ENCODE data around the gene NRXN3. TPM values are rescaled to one million over a fixed set of nuclear protein-coding genes. Genes with fewer than 3 reads are reported as not detected.
"Not testable (repeated sequence)": the region's sequence is repeated elsewhere in the genome, so short reads cannot be mapped to it uniquely, and the experiment has no call there.

Gene NRXN3
- total RNA-seq, 1 donor from 2014 or later: 18.0 TPM

DNA sequence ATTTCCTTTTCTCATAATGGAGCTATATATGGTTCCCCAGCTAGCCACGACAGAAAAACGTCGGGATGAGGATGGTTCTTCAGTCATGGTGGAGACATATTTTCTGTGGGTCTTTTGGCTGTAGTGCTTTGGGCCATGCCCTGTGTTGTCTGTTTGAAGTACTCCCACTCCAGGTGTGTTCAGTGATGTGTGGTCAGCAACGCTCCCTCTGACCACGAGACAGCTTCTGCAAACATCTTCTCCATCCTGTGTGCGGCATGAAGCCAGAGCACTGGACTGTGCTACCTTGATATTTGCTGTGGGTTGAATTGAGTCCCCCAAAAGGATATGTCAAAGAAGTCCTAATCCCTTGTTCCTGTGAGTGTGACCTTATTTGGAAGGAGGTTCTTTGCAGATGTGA lies 931.2 kb downstream of the NRXN3 start:
- Histone ChIP-seq H3K9ac (ENCODE audit: low read length) (no peak overlapping the region), H3K79me2 (ENCODE audit: insufficient read depth, low read length) (no peaks in the 10 kb centered on the region), H3K9me3 (ENCODE audit: insufficient read depth, low read depth, low read length) (no peaks in the 10 kb centered on the region), H3K36me3 (ENCODE audit: insufficient read depth, low read length) (no peaks in the 10 kb centered on the region), H4K20me1 (ENCODE audit: insufficient read depth, low read length) (no peaks in the 10 kb centered on the region), H3K27me3 (ENCODE audit: insufficient read depth, low read length) (no peaks in the 10 kb centered on the region), H3K4me2 (ENCODE audit: low read length) (no peak overlapping the region), H3K27ac (ENCODE audit: low read depth, low read length) (no peak overlapping the region), H3K4me1 (ENCODE audit: insufficient read depth, low read length) (no peaks in the 10 kb centered on the region), H3K4me3 (ENCODE audit: insufficient read depth, low read depth, low read length) (no peak overlapping the region), H2AFZ (ENCODE audit: low read depth, low read length) (no peak overlapping the region)
- Mint-ChIP-seq H3K27me3 (ENCODE audit: low read depth, unreplicated experiment) (no peaks in the 10 kb centered on the region), H3K36me3 (ENCODE audit: low read depth, unreplicated experiment) (no peaks in the 10 kb centered on the region), H3K4me3 (ENCODE audit: unreplicated experiment) (no peak overlapping the region), H3K27ac (ENCODE audit: unreplicated experiment) (no peak overlapping the region), H3K4me1 (ENCODE audit: low read depth, unreplicated experiment) (peaks cover 10% of the 10 kb centered on the region), H3K9me3 (ENCODE audit: unreplicated experiment) (no peaks in the 10 kb centered on the region)
- no peak for TF ChIP-seq EZH2 (IDR thresholded peaks at IDR 0.05; ENCODE audit: insufficient read depth, low read length)
- TF ChIP-seq, protein P1, sequence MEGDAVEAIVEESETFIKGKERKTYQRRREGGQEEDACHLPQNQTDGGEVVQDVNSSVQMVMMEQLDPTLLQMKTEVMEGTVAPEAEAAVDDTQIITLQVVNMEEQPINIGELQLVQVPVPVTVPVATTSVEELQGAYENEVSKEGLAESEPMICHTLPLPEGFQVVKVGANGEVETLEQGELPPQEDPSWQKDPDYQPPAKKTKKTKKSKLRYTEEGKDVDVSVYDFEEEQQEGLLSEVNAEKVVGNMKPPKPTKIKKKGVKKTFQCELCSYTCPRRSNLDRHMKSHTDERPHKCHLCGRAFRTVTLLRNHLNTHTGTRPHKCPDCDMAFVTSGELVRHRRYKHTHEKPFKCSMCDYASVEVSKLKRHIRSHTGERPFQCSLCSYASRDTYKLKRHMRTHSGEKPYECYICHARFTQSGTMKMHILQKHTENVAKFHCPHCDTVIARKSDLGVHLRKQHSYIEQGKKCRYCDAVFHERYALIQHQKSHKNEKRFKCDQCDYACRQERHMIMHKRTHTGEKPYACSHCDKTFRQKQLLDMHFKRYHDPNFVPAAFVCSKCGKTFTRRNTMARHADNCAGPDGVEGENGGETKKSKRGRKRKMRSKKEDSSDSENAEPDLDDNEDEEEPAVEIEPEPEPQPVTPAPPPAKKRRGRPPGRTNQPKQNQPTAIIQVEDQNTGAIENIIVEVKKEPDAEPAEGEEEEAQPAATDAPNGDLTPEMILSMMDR (IDR thresholded peaks at IDR 0.05; ENCODE audit: insufficient read depth, low read depth, low read length): no peak
- FAIRE-seq (no peak), DNase-seq (ENCODE audit: low read depth) (no peak)

DNA sequence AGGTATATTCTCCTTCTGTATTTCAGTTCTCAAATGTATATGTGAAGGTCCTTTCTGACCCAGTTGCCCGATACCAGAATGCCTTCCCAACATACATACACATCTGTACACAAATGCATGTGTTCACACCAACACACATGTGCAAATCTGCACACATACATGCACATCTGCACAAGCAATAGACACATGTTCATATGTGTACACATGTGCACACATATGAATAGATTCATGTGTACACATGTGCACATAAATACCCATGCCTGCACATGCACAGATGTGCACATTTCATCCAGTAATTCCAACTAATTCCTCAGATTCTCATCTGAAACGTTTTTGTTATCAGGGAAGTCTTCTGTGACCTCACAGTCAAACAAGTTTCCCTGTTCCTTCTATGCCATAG lies 933.6 kb downstream of the NRXN3 start:
- H3K9me3 ChIP-seq (ENCODE audit: insufficient read depth, low read depth, low read length): no peaks in the 10 kb centered on the region
- no peaks in the 10 kb centered on the region for H3K27me3 ChIP-seq (ENCODE audit: insufficient read depth, low read length)
- peaks cover 5% of the 10 kb centered on the region for H3K4me1 Mint-ChIP-seq (ENCODE audit: low read depth, unreplicated experiment)
- H3K27ac ChIP-seq (ENCODE audit: low read depth, low read length): no peak overlapping the region
- no peaks in the 10 kb centered on the region for H3K36me3 ChIP-seq (ENCODE audit: insufficient read depth, low read length)
- H4K20me1 ChIP-seq (ENCODE audit: insufficient read depth, low read length): no peaks in the 10 kb centered on the region
- H3K4me3 Mint-ChIP-seq (ENCODE audit: unreplicated experiment): no peak overlapping the region
- no peak overlapping the region for H3K4me3 ChIP-seq (ENCODE audit: insufficient read depth, low read depth, low read length)
- H3K27ac Mint-ChIP-seq (ENCODE audit: unreplicated experiment): no peak overlapping the region
- H3K9me3 Mint-ChIP-seq (ENCODE audit: unreplicated experiment): no peaks in the 10 kb centered on the region
- TF ChIP-seq, protein P1 (IDR thresholded peaks at IDR 0.05; ENCODE audit: insufficient read depth, low read depth, low read length): no peak
- TF ChIP-seq EZH2 (IDR thresholded peaks at IDR 0.05; ENCODE audit: insufficient read depth, low read length): no peak
- no peaks in the 10 kb centered on the region for H3K4me1 ChIP-seq (ENCODE audit: insufficient read depth, low read length)
- FAIRE-seq (no peak), DNase-seq (ENCODE audit: low read depth) (no peak)
- no peaks in the 10 kb centered on the region for H3K79me2 ChIP-seq (ENCODE audit: insufficient read depth, low read length)
- no peaks in the 10 kb centered on the region for H3K27me3 Mint-ChIP-seq (ENCODE audit: low read depth, unreplicated experiment)
- H3K4me2 ChIP-seq (ENCODE audit: low read length): no peak overlapping the region
- H3K9ac ChIP-seq (ENCODE audit: low read length): no peak overlapping the region
- H2AFZ ChIP-seq (ENCODE audit: low read depth, low read length): no peak overlapping the region
- no peaks in the 10 kb centered on the region for H3K36me3 Mint-ChIP-seq (ENCODE audit: low read depth, unreplicated experiment)

DNA sequence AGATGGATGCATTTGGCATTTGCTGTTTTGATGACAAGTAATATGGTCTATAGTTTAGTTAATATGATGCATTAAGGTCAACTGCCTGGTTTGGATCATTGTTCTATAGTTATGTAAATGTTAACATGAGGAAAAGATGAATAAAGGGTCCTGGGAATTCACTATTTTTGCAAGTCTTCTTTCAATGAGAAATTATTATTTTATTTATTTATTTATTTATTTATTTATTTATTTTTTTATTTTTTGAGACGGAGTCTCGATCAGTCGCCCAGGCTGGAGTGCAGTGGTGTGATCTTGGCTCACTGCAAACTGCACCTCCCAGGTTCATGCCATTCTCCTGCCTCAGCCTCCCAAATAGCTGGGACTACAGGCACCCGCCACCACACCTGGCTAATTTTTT lies 940.4 kb downstream of the NRXN3 start:
- H3K9me3 Mint-ChIP-seq (ENCODE audit: unreplicated experiment); H3K36me3 ChIP-seq (ENCODE audit: insufficient read depth, low read length); H3K4me1 ChIP-seq (ENCODE audit: insufficient read depth, low read length); H3K4me3 ChIP-seq (ENCODE audit: insufficient read depth, low read depth, low read length); DNase-seq (ENCODE audit: low read depth); H3K4me2 ChIP-seq (ENCODE audit: low read length); H4K20me1 ChIP-seq (ENCODE audit: insufficient read depth, low read length); H3K27ac ChIP-seq (ENCODE audit: low read depth, low read length); H3K27me3 ChIP-seq (ENCODE audit: insufficient read depth, low read length); H3K27me3 Mint-ChIP-seq (ENCODE audit: low read depth, unreplicated experiment); H3K9ac ChIP-seq (ENCODE audit: low read length); H2AFZ ChIP-seq (ENCODE audit: low read depth, low read length); H3K4me1 Mint-ChIP-seq (ENCODE audit: low read depth, unreplicated experiment); H3K79me2 ChIP-seq (ENCODE audit: insufficient read depth, low read length); H3K4me3 Mint-ChIP-seq (ENCODE audit: unreplicated experiment); H3K9me3 ChIP-seq (ENCODE audit: insufficient read depth, low read depth, low read length); FAIRE-seq; H3K36me3 Mint-ChIP-seq (ENCODE audit: low read depth, unreplicated experiment); H3K27ac Mint-ChIP-seq (ENCODE audit: unreplicated experiment): not testable (repeated sequence)

All from astrocyte (in vitro differentiated cells and primary cell).